HTR-8/SVneo (cell line): ENCODE results near the gene HLA-DRB1.
"Not testable (repeated sequence)": the region's sequence is repeated elsewhere in the genome, so short reads cannot be mapped to it uniquely, and the experiment has no call there.

ENCODE experiments used
- DNase-seq: peaks from one replicate; pipeline ENCODE4 v3.0.0; 2011; ENCODE audit warnings: low spot score, mixed read lengths; ENCODE audit not compliant: insufficient read length
- FAIRE-seq: peaks from 2 replicates; lab custom pipeline; 2011; peaks lifted over from hg19 to GRCh38; lab: Jason Lieb, UNC

The HLA-DRB1 gene

DNA sequence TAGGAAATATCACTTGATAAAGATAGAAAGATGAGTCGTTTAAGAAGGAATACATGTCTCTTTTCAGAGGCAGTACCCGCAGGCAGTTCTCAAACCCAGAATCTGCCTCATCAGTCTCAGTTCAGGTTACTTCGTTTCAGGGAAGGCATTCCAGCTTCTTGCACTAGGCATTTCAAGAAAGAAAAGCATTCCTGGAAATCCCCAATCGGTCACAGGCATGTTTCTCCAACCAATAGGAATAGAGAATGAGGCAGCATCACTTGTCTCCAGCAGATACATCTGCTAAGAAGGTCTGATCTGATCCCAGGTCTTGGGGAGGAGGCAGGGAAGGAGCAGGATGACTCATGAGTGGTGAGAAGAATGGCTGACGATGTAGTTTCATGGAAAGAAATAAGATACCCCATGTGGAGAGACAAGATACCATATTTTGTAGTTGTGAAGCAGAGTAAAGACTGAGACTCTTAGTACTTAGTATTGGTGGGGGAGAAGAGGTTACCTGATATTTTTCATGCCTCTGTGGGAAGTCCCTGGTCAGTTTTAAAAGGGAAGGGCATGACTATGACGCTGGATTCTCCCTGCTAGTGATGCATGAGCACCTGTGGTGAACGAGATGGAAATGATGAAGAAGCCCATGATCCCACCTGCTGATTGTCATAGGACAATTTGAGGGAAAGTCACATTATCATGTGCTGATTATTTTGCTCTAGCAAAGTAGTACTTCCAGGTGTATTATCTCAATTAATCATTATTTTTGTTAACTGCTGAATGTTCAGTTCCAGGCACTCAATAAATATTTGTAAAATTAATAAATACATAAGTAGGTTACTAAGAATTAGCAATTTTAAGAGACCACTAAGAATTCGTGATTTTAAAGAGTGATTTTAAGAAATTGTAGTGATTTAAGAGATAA lies 20.3 kb upstream of the HLA-DRB1 start:
- FAIRE-seq (peak; percentile 81), DNase-seq (peak; percentile 93)

DNA sequence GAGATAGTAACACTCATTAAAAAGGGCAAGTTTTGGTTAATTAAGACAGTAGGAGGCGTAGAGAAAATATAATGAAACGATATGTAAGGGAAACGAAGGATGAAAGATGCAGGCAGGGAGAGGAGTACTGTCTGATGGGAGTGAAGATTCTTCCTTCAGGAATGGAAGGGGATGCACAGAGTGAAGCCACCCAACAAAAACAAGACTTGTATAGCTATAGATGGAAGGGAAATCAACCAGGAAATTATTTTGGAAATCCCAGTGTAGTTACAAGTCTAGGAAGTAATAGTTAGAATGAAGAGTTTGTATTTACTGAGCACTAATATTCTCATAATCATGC lies 19.7 kb upstream of the HLA-DRB1 start:
- FAIRE-seq, result no peak
- DNase-seq, result no peak

- DNase-seq (no peak), FAIRE-seq (no peak)
Measured at GRCh38 chr6:32608362-32608761, 18.7 kb upstream of the HLA-DRB1 start.

- FAIRE-seq, result no peak
- no peak for DNase-seq
Measured at GRCh38 chr6:32607988-32608298, 18.3 kb upstream of the HLA-DRB1 start.

DNA sequence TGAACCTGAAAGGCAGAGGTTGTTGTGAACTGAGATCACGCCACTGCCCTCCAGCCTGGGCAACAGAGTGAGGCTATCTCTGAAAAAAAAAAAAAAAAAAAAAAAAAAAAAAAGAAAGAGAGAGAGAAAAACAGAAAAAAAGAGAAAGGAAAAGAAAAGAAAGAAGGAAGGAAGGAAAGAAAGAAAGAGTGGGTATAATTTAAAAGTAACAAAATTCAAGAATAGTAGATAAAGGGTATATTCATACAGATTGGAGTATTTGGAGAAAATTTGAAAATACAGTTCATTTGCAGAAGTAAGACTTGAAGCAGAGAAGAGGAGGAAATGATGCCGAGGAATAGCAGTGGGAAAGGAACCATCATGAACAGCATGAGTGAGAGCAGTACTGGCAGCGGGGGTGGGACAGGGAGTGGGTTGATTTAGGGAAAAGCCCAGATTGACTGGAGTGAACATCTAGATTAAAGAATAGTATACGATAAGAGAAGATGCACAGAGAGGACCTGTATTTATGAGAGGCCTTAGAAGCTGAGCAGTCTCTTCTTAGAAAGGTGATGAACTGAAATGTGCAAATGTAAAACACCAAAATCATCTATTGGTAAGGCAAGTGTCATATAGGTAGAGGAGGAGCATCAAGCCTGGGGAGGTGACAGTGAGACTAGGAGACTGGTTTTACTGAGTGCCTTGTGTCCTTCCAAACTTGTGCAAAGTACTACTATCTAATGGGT lies 17.8 kb upstream of the HLA-DRB1 start:
- FAIRE-seq (no peak), DNase-seq (no peak)

DNA sequence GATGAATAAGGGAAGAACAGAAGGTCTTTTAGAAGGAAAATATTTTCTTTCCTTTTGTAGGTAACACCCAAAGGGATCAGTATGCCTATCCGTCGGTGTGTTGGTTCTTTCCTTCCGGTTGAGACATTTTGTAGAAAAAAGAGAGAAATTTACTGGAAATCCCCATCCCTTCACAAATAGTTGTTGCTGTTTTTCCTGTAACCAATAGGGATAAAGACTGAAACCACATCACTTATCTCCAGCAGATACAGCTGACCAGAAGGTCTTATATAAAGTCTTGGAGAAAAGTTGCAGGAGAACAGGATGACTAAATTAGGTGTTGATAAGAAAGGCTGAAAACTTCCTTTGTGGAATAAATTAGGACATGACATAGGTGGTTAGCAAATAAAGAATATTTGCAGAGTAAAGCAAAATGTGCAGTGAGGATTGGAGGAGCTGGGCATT lies 14.8 kb upstream of the HLA-DRB1 start:
- FAIRE-seq, result no peak
- no peak for DNase-seq

GRCh38 chr6:32603888-32604287 lies 14.2 kb upstream of the HLA-DRB1 start:
- no peak for DNase-seq

DNA sequence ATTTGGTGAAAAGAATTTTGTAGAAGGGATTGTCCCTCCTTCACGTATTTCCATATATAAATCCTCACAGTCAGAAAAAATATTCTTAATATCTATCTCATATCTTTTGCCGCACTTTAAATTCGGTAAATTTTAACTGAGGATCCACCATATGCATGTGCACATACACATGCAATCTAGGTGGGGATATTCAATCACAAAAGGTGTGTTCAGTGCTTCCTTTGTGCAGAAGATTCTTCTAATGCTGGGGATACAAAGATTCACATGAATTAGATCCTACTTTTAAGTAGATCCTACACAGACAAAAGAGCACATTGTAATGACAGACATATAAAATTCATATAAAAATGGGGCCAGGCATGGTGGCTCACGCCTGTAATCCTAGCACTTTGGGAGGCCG lies 13.6 kb upstream of the HLA-DRB1 start:
- FAIRE-seq (no peak), DNase-seq (no peak)

More at GRCh38 chr6:32603888-32604287, 14.2 kb upstream of the HLA-DRB1 start:
- FAIRE-seq, result no peak

- FAIRE-seq, result no peak
- DNase-seq, result no peak
Measured at GRCh38 chr6:32602383-32602782, 12.7 kb upstream of the HLA-DRB1 start.

GRCh38 chr6:32597024-32597423 lies 7.4 kb upstream of the HLA-DRB1 start:
- FAIRE-seq (no peak), DNase-seq (no peak)

- not testable (repeated sequence) for FAIRE-seq, DNase-seq
Measured at GRCh38 chr6:32590713-32591112, 1.1 kb upstream of the HLA-DRB1 start.

GRCh38 chr6:32588156-32588555 lies 1.5 kb downstream of the HLA-DRB1 start:
- DNase-seq (no peak), FAIRE-seq (no peak)

- FAIRE-seq, result no peak
Measured at GRCh38 chr6:32583527-32583898, 6.1 kb downstream of the HLA-DRB1 start.

GRCh38 chr6:32581315-32582095 lies 8.1 kb downstream of the HLA-DRB1 start:
- DNase-seq, result no peak
- no peak for FAIRE-seq

More at GRCh38 chr6:32583527-32583898, 6.1 kb downstream of the HLA-DRB1 start:
- no peak for DNase-seq

GRCh38 chr6:32580593-32580992 lies 9.1 kb downstream of the HLA-DRB1 start:
- no peak for FAIRE-seq
- DNase-seq, result no peak

DNA sequence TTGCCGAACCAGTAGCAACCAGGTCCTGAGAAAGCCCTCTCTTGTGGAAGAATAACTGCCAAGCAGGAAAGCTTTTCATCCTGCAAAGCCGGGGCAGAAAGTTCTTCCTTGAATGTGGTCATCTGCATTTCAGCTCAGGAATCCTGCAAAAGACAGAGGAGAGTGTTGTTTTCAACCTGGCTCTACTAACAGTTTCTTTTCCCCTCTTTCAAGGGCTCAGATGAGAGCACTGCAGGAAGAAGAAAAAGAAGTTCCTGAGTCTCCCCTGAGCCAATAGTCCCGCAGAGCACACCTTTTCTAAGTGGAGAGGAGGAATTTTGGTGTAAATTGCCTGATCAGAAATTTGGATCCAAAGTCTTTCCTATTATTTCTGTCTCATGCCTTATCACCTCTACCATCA lies 10.7 kb downstream of the HLA-DRB1 start:
- no peak for FAIRE-seq
- no peak for DNase-seq

GRCh38 chr6:32577493-32577892 lies 12.2 kb downstream of the HLA-DRB1 start:
- not testable (repeated sequence) for FAIRE-seq

DNA sequence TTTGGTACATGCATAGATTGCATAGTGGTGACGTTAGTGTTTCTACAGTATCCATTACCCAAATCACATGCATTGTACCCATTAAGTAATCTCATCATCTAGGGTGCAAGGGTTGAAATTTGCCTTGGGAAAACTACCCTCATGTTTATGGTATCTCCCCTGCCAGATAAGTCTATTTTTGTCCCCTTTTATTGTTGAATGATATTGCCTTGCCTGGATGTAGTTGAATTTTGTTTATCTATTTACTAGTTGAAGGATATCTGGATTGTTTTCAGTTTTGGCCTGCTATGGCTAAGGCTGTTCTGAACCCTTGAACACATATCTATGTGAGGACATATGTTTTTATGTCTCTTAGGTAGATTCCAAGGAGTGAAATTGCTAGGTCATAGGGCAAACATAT lies 13.4 kb downstream of the HLA-DRB1 start:
- DNase-seq, result no peak
- no peak for FAIRE-seq

More at GRCh38 chr6:32577493-32577892, 12.2 kb downstream of the HLA-DRB1 start:
- DNase-seq, result not testable (repeated sequence)

DNA sequence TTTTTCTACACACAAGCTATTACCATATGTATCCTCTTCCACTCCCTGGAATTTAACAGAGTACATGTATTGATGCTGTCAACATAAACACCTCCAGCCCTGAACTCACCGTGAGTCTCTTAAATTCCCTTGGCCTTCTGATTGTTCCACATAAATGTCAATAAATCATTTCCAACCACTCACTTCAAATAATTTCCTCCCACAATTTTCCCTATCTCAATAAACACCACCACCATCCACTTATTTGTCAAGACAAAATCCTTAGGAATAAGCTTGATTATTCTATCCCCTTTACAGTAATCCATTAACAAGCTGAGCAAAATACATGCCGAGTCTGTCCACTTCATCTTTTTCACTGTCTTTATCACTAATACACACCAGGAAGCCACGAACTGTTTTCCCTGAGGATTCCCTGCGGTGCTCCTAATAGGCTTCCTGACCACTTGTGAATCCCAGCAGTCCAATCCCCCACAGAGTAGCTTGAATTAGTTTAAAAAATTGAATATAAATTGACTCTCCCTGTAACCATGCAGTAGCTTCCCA lies 19.2 kb downstream of the HLA-DRB1 start:
- FAIRE-seq (no peak), DNase-seq (no peak)

DNA sequence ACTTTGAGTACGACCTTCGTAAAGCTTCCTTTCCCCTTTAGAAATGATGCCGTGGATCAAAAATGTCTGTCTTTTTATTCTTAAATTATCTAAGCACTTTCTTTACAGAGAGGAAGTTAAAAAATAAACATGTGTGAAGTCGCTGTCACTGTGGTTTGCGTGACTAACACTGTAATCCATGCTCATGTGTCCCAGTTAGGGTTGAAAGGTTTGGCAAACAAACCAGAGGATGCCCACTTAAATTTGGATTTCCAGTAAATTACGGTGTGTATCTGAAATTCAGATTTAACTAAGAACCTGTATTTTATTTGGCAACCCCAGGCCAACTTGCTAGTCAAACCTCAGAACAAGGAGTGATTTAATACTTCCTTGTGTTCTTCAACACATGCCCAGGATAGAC lies 21.1 kb downstream of the HLA-DRB1 start:
- DNase-seq (no peak), FAIRE-seq (no peak)
